Stimulated activated CD4-positive, alpha-beta T cell treated with anti-CD3 and anti-CD28 coated beads, Interleukin-1b, Interleukin-23, amount 100 ng/mL, for 48 hours (primary cell): ENCODE measurements around the gene ACAD11.
"Not testable (repeated sequence)": the region's sequence is repeated elsewhere in the genome, so short reads cannot be mapped to it uniquely, and the experiment has no call there.

Experiments used
- DNase-seq: peaks from one replicate; pipeline ENCODE4 v3.0.0-alpha.2; 2020

The ACAD11 gene

DNA sequence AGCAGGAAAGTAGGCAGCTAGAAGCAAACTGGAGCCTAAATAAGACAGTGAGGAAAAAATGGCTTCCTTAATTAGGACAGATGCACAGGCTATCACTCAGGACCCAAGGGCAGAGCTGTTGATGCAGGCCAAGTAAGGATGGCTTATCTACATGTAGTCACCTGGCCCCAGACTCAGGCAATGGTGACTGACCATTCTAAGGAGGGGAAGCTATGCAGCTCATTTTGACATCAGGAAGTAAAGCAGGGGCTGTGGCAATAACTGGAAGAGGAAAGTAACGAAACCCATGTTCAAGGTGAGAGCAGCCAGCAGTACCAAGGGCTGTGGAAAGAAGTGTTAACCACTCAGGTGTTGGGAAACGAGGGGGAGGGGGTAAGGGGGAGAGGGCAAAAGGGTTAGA is 16.2 kb downstream of the ACAD11 start:
- no peak for DNase-seq

DNA sequence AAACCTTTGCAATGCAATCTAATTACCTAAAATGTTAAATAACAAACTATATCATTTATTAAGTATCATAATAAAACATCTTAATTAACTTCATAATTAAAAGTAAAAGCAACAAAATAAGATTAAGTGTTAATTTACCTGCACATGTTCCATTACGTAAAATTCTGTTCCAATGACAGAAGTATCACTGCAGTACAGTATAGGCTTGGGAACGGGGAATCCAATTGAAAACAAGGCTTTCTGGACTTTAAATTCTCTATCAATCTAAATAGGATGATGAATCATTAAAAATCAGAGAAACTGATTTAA is 17.1 kb downstream of the ACAD11 start:
- no peak for DNase-seq

DNA sequence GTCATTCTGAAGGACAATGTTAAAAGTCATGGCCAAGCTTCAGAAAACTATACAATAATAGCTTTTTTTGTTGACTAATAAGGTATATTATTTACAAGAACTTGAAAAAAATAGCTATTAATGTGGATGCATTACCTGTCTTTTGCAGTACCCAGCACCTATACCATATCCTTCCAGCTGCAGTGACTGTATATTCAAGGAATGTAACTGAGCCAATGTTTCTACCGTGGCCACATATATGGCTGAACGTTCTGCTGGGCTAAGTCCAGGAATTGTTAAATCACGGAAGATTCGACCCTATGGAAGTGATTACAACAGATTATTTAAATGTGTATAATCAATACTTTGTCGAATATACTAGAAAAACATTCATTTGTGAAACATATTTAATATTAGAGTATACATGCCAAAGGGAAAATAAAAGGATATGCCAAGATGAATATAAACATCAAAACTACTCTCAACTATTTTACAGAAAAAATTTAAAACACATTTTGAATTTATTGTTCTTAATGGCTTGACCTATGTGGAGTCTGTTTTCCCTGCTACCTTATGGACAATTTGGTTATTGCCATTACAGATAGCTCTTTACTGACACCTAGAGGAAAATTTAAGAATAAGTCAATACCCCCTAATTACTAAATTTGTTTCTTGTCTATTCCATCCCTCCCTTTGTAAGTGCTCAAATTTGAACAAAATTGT is 17.6 kb downstream of the ACAD11 start:
- DNase-seq: no peak

DNA sequence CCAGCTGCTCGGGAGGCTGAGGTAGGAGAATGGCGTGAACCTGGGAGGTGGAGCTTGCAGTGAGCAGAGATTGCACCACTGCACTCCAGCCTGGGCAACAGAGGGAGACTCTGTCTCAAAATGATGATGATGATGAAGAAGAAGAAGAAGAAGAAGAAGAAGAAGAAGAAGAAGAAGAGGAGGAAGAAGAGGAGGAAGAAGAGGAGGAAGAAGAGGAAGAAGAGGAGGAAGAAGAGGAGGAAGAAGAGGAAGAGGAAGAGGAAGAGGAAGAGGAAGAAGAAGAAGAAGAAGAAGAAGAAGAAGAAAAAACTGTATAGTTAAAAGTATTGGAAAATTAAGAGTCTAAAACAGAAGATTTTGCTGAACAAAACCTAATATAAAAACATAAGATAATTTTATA is 18.2 kb downstream of the ACAD11 start:
- DNase-seq: not testable (repeated sequence)

DNA sequence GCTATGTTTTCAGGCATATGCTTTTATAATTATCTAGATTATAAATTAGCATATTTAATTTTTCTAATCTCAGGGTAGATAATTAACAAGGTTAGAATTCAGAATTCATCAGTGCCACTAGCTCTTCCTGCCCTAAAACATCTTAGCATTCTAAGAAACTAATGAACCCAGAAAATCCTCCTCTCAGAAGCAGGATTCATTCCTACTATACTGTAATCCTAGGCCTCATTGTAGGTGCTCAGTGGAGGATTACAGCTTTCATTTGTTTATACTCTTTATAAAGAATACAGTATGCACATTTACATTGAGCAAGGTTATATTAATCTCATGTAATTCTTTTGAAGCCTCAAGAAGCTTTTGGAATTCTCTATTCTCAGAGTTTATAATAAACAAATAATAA is 20.9 kb downstream of the ACAD11 start:
- no peak for DNase-seq

DNA sequence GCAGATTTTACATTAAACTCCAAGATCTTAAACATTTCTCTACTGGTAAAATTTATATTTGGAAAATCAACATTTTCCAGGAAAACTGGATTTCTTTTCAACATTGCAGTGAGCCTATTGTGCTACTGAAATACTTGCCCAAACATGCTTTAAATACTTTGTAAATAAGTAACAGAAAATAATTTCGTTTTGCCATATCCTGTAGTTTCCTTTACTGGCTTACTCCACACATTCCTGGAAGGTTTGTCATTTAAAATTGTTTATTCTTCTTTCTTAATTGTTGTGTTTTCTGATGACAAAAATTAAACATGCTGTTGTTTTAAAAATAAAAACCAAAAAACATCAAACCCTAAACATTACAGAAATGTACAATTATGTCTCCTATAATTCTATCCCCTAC is 22.0 kb downstream of the ACAD11 start:
- DNase-seq: no peak

DNA sequence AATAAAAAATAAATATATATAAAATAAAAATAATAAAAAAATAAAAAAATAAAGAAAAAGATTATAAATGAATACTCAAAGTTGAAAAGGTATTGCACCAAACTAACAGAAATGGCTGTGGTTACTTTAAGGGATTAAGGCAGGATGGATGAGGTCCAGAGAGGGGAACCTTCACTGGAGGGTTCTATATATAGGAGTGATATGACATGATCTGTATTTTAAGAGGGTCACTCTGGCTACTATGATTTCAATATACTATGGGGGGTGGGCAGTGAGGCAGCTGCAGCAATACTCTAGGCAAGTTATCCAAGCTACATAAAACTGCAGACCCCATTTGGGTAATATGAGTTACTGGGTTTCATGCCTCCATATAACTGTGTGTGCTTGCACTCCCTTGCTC is 24.6 kb downstream of the ACAD11 start:
- DNase-seq: no peak

DNA sequence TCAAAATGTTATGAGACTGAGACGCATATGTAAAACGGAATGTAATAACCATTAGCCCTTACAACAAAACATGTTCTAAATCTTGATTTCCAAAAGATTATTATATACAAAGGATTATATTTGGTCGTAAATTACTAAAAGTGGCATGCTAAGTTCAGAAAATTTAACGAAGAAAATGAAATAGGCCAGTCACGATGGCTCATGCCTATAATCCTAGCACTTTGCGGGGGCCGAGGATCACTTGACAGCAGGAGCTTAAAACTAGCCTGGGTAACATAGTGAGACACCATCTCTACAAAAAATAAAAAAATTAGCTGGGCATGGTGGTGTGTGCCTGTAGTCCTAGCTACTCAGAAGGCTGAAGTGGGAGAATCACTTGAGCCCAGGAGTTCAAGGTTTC is 29.0 kb downstream of the ACAD11 start:
- no peak for DNase-seq

DNA sequence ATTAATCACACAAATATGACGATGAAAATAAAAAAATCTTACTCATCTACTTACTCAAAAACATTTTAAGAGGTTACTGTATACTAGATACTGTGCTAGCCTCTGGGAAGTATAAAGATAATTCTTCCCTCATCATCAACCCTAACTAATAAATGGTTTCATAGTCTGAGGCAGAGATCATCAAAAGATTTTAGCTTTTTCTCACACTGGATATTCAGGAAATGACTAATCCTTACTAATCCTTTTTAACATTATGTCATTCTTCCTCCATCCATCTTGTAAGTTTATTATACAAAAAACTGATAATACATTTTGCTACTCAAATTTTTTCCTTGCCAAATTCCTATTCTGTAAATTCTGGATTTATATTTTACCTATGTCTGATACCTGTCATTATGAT is 29.7 kb downstream of the ACAD11 start:
- DNase-seq: no peak

DNA sequence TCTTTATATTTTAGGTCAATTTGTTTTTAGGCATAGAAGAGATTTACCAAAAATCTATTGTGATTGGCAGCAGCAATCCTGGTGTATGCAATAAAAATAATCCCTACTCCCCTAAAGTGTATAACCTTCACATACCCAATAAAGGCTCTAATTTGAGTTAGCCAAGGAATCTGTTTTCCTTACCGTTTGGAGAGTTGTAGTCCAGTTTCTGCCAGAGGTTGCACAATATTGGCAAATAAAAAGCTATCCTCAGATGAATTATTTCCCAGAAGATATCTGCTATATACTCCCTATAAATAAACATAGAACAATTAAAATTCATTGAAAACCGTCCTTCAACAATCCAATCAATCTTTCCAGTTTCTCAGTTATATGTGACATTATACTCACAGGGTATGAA is 31.5 kb downstream of the ACAD11 start:
- no peak for DNase-seq

DNA sequence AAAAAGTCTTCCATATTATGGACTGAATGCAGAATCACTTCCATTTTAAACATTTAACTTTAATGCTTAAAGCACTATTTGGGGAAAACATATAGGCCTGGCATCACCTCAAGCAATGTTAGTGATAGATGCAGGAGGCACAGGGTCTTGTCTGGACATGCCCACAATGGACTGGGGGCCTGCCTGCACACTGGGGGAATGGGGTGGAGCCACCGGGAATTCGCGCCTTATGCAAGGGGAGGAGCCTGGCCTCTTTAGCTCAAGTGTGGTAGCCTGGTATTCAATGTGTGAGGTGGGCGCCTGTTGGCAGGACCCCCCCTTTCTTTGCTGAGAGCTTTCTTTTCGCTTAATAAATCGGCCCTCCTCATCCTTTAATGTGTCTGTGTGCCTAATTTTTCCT is 32.7 kb downstream of the ACAD11 start:
- DNase-seq: no peak

DNA sequence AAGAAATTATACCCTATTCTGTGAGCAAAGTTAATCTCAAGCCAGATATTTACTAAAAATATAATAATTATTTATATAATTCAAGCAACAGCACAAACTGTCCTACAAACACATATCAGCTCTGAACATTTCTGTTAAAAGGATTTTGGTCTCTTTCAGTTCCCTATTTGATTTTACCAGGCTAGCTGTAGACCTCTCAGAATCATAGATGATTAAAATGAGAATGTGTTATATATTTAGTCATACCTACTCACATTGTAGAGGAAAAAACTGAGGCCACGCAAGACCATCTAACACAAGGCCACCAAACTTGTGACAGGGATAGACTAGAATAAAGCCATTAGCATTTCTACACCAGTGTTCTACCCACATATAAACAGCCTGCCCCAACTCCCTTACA is 34.0 kb downstream of the ACAD11 start:
- no peak for DNase-seq

DNA sequence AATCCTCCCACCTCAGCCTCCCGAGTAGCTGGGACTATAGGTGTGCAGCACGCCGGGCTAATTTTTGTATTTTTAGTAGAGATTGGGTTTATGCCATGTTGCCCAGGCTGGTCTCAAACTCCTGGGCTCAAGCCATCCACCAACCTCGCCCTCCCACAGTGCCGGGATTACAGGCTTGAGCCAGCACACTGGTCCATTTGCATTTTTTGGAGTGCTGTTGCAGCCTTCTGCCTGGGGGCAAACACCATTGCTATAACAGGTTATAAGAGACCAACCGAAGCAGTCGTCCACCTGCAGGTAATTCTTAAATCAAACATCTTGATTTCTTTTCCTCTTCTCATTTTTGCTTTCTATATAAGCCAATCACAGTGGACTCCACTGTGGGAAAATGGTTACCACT is 34.8 kb downstream of the ACAD11 start:
- no peak for DNase-seq

DNA sequence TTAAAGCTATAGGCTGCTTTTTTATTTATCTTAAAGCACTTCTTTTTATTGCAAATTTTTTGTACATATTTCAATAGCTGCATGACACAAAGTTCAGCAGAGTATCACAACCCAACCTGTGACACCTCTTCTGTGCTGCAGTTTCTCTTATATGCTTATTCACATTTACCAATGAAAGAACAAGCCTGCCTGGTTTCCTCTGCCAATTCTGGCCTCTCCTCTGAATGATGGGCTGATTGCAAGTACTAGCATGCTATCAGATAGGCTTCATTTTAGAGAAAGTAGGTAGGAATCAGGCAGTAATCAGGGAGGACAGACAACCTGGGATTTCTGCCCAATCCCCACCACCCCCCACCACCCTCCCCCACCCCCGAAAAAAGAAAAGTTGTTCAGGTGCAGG is 36.0 kb downstream of the ACAD11 start:
- DNase-seq: no peak

DNA sequence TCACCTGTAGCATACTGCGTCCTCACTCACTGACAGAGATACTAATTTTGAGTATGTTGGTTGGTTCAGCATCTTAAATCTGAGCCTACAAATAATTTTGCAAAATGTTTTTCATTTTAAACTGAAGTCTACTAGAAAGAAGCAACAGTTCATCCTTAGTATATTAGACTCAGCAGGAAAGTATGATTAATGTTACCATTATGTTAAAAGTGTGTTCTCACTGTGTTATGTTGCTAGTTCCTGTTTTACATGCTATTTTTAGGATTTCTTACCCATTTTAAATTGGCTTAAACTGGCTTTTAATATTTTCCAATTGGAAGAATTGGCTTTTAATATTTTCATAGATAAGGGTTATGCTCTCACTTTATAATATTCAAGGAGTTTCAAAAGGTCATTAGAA is 36.8 kb downstream of the ACAD11 start:
- no peak for DNase-seq

DNA sequence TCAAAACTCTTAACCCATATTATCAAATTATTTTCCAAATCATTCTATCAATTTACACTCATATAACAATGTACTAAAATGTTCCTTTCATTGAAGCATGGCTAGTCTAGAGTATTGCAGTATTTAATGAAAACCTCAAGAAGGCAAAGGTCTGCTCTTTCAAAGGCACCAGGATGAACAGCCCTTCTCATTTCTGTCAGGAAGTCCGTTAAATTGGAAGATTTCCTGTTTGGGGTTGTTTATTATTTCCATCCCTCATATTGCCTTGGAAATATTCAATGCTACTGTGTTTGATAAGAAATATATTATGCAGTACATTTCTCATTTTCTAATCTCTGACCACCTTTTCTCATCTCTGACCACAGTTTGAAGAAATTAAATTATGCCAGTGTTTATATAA is 37.5 kb downstream of the ACAD11 start:
- no peak for DNase-seq

DNA sequence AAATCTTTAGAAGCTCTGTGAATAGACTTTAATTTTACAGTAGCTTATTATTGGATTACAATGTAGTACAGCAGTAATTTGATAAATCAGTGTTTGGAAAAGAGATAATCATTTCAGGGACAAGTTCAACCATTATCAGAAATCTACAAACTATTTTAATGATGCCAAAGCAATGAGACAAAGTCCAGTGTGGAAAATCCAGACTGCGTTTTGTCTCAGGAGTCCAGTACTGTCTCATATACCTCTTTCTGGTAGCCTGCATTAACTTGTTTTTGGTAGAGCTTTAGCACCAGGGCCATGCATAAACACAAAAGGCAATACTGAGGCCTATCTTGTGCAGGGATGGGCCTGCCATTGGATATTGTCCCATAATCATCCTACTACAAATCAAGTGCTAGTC is 42.8 kb downstream of the ACAD11 start:
- DNase-seq: no peak

DNA sequence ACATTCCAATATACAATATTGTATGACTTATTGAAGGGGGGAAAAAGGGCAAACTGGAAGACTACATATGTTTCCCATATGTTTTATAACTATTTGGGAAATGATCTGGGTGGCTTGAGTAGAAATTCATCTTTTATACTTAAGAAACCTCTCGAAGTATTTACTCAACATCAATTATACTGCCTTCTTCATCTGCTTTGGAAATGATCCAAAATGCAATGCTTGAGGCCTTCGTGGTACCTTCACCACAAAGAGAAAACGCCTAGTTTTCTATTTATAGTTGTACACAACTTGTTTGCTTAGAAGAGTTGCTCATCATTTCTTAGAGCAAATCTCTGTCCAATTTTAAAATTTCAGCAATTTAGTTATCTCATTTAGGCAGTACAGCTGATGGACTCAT is 43.7 kb downstream of the ACAD11 start:
- DNase-seq: no peak

DNA sequence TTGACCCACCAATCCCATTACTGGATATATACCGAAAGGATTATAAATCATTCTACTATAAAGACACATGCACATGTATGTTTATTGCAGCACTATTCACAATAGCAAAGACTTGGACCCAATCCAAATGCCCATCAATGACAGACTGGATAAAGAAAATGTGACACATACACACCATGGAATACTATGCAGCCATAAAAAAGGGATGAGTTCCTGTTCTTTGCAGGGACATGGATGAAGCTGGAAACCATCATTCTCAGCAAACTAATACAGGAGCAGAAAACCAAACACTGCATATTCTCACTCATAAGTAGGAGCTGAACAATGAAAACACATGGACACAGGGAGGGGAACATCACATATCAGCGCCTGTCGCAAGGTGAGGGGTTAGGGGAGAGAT is 44.3 kb downstream of the ACAD11 start:
- DNase-seq: not testable (repeated sequence)

DNA sequence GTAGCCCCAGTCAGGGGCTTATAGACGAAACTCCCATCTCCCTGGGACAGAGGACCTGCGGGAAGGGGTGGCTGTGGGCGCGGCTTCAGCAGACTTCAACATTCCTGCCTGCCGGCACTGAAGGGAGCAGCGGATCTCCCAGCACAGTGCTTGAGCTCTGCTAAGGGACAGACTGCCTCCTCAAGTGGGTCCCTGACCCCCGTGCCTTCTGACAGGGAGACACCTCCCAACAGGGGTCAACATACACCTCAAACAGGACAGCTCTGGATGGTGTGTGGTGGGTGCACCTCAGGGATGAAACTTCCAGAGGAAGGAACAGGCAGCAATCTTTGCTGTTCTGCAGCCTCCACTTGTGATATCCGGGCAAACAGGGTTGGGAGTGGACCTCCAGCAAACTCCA is 53.0 kb downstream of the ACAD11 start:
- DNase-seq: not testable (repeated sequence)

DNA sequence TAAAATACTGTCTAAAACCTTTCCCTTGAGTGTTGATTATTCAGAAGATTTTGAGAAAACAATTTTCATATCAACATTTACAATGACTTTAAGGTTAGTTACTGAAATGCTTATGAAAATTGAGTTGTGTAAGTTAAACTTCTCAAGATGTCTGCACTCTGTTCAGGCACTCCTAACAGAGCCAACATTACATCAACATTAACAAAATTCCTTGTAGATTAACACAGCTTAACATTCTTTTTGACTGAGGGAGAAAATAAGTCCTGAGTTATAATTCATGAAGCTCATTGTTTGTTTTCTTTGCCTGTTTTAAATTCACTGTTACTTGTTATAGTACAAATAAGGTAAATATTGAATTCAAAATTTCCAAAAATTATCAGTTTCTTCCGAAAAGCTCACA is 53.5 kb downstream of the ACAD11 start:
- no peak for DNase-seq

DNA sequence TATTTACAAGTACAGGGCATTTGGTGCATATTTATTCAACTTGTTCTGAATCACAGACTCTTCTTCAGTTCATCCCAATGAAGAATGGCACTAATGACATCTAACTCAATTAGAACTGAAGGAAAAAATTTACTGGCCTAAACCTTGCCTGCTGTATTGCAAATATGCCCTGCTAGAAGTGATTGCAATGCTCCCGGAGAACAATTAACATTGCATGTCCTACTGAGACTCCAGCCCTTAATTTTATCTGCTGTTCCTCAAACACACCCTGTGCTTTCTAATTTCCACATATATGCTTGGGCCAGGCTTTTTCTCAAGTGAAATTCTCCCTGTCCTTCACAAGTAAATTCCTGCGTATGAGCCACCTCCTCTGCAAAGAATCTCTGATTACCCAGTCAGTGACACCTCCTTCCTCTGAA is 54.2 kb downstream of the ACAD11 start:
- no peak for DNase-seq

DNA sequence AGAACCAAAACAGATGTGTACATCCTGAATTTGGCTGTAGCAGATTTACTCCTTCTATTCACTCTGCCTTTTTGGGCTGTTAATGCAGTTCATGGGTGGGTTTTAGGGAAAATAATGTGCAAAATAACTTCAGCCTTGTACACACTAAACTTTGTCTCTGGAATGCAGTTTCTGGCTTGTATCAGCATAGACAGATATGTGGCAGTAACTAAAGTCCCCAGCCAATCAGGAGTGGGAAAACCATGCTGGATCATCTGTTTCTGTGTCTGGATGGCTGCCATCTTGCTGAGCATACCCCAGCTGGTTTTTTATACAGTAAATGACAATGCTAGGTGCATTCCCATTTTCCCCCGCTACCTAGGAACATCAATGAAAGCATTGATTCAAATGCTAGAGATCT is 59.0 kb downstream of the ACAD11 start:
- not testable (repeated sequence) for DNase-seq

DNA sequence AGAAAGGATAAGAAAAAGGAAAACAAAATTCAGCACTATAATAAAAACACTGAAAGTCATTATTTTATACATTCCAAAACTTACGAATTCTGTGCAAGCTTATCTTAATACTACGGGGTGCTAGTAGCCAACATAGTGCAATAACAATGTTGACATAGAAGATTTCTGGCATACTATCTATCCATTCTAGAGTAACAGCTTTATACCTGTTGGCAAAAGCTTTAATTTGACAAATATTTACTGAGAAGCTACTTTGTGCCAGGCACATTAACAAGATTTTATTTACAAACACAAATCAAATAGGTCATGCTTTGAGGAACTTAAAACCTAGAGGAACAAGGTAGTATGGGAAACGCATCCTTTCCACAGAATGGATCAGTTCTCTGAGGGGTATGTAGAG is 61.4 kb downstream of the ACAD11 start:
- DNase-seq: no peak

DNA sequence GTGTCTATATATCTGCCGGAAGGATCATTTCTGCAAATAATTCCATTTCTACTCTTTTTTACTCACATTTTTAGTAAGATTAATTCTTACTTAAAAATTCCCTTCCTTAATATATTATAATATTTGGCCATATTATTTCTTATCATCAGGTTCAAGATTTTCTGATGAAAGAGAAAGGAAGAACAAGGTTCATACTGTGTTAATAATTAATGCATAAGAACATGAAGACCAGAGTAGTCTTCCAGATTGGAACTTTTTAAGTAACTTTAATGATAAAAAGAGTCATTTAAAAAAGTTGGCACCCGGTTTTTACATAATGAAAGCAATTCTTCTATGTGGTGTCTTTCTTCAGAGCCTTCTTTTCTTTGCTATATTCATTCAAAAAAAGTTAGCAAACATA is 61.9 kb downstream of the ACAD11 start:
- no peak for DNase-seq
